Epithelial cell of esophagus (primary cell): ENCODE results near the gene LGALS8.
"Not testable (repeated sequence)": the region's sequence is repeated elsewhere in the genome, so short reads cannot be mapped to it uniquely, and the experiment has no call there.

Experiments used
- DNase-seq: peaks from one replicate; pipeline ENCODE4 v3.0.0; 2010; ENCODE audit warnings: low read depth
- H3K4me3 ChIP-seq: 2 replicates; pipeline ENCODE4 v1.5.1; 2011; ENCODE audit warnings: mild to moderate bottlenecking, low read length, control low read depth
- TF ChIP-seq, protein P1 (sequence below): IDR thresholded peaks from 2 replicates; pipeline ENCODE4 v1.5.1; 2011; ENCODE audit warnings: low read depth, mild to moderate bottlenecking, low read length, control low read depth, inconsistent platforms; ENCODE audit not compliant: insufficient read depth; ENCODE audit errors: missing control alignments

The LGALS8 gene

DNA sequence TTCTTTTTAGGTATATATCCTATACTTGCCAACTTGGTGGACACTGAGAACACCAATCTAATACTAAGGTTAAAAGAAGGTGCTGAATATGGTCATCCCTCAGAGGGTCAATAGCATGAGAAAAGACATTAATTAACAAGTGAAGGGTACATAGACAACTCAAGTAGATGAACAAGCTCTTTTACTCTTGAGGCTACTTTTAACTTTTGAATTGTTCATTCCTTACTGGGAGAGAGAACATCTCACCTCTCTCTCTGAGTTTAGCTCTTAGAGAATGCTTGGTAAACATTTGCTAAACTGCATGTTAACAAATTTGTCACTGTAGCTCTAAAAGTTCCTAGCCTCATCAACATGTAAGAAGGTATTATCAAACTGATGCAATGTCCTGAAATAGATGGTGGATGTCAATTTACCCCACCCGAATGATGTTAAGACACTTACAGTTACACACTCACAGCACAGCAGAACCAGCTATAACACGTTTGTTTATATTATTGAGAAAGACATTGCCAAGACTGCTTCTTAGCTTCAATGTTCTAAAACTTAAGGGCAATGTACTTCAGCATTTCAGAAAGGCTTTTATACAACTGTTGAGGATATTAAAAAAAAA is 44.6 kb downstream of the LGALS8 start:
- H3K4me3 ChIP-seq = no peak overlapping the region
- peak; percentile 45 for DNase-seq
- TF ChIP-seq, protein P1, sequence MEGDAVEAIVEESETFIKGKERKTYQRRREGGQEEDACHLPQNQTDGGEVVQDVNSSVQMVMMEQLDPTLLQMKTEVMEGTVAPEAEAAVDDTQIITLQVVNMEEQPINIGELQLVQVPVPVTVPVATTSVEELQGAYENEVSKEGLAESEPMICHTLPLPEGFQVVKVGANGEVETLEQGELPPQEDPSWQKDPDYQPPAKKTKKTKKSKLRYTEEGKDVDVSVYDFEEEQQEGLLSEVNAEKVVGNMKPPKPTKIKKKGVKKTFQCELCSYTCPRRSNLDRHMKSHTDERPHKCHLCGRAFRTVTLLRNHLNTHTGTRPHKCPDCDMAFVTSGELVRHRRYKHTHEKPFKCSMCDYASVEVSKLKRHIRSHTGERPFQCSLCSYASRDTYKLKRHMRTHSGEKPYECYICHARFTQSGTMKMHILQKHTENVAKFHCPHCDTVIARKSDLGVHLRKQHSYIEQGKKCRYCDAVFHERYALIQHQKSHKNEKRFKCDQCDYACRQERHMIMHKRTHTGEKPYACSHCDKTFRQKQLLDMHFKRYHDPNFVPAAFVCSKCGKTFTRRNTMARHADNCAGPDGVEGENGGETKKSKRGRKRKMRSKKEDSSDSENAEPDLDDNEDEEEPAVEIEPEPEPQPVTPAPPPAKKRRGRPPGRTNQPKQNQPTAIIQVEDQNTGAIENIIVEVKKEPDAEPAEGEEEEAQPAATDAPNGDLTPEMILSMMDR = no peak

DNA sequence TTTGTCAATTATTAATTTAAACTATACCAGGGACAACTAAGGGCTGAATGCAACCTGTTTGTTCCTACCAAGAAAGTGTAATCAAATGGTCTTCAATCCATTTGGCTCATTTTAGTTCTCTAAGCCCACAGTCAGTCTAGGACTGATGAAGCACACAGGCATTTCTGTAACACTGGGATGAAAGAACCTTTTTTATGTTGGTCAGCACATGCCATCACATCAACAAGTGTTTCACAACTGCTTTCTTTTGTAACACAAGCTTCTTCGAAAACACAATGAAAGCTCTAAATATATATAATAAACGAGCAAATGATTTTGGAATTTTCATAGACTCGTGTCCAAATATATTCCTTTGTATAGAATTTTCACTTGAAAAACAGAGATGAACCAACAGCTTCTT is 51.7 kb downstream of the LGALS8 start:
- H3K4me3 ChIP-seq = no peak overlapping the region
- TF ChIP-seq, protein P1 = no peak
- no peak for DNase-seq

DNA sequence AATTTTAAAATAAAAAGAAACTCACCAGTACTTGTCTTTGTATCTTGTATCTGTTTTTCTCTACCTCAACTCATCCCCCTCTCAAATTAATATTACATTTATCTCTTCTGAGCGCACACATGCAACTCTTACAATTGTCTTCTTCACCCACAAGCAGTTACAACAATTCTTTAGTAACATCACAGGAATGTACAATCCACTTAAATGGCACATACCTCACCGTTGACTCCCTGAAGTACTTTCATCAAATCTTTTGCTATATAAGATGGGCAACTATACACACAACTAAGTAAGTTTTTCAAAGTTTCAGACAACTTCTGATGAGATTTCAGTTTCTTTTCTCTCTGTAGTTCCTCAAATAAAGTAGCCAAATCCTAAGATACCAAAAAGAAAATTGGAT is 52.2 kb downstream of the LGALS8 start:
- no peak overlapping the region for H3K4me3 ChIP-seq
- TF ChIP-seq, protein P1 = no peak
- no peak for DNase-seq

DNA sequence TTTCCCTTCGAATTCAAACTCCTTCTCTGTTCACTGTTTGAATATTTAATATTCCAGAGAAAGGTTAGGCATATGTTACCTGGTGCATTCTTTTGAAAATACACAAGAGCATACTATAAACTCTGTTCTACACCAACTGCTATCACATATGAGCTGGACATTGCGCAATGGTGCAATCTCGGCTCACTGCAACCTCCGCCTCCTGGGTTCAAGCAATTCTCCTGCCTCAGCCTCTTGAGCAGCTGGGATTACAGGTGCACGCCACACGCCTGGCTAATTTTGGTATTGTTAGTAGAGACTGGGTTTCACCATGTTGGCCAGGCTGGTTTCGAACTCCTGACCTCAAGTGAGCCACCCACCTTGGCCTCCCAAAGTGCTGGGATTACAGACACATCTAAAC is 53.3 kb downstream of the LGALS8 start:
- DNase-seq, H3K4me3 ChIP-seq: not testable (repeated sequence)

DNA sequence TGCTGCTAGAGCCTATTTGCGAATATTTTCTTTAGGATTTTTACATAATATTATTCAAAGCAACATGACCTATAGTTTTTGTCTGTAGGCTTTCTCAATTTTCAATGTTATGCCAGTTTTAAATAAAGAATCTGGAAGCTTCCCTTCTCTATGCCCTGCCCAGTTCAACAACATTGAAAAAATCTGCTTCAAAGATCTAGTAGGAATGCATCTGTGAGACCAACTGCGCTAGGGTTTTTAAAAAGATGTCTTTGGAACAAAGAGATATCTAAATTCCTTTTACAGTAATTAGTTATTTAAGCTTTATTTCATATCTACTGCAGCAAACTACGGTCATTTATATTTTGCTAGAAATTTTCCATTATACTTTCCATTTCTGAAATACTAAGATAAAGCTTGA is 54.9 kb downstream of the LGALS8 start:
- TF ChIP-seq, protein P1 = no peak
- no peak for DNase-seq

DNA sequence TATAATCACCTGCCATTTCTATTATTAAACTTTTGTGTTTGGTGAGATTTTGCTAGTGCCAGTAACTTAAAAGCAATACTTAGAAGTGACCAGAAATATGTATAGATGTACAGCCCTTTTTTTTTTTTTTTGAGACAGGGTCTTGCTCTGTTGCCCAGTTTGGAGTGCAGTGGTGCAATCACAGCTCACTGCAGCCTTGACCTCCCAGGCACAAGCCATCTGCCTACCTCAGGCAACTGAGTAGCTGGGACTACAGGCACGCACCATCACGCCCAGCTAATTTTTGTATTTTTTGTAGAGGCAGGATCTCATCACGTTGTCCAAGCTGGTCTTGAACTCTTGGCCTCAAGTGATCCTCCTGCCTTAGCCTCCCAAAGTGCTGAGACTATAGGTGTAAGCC is 56.6 kb downstream of the LGALS8 start:
- not testable (repeated sequence) for H3K4me3 ChIP-seq, DNase-seq

More for the DNA sequence above, 54.9 kb downstream of the LGALS8 start:
- no peak overlapping the region for H3K4me3 ChIP-seq

DNA sequence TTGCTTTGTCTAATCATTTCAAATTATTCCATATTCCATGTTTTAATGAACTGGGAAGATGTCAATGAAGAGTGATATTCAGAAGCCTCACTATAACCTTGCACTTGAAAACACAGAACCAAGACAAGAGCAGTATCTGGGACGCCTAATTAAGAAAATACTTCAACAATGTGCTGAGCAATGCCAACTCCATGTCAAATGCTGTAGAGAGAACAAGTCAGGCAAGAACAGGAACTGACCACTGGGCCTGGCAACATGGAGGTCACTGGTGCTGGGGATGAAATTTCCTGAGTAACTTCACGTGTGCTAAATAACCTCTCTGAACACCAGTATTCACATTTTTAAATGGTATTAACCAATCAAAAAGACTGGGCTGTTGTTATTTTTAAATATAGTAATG is 57.7 kb downstream of the LGALS8 start:
- DNase-seq = no peak
- no peak overlapping the region for H3K4me3 ChIP-seq
- TF ChIP-seq, protein P1 = no peak

DNA sequence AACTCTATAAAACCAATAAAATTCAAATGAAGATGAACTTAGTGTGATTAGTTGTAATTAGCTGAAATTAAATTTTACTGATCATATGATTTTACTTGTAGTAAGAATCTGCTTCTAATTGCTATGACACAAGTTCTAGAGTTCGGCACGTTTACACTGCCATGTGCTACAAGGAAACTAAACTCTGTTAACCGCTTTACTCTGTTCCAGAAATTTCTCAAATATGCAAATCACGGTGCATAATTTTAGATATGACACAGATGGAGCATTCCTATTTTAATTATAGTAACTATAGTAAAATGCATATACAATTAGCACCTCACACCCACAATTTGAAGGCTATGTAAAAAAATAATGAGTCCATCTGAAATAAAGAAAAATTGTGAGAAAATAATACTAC is 65.7 kb downstream of the LGALS8 start:
- TF ChIP-seq, protein P1 = no peak
- no peak overlapping the region for H3K4me3 ChIP-seq
- no peak for DNase-seq
